GM12878 (cell line): ENCODE measurements around the gene DCAF15. TPM values are rescaled to one million over a fixed set of nuclear protein-coding genes. Genes with fewer than 3 reads are reported as not detected.

Source experiments
- ATAC-seq: fragments of 200-7000 bp; cut with Tn5 transposase; 3 replicates; pipeline ENCODE4 v1.9.1; 2020; ENCODE audit warnings: mild to moderate bottlenecking, moderate library complexity
- BruUV-seq: library from RNA; stranded (reverse); fragments of 400-500 nt; replicated peaks from 2 replicates; lab custom pipeline; 2021; lab: Mats Ljungman, UMichigan
- CTCF ChIA-PET: fragments of 300-600 bp; sonication (Branson Sonifier 250); formaldehyde crosslinking; extraction: SDS; loops from one replicate; lab custom pipeline; 2021; ENCODE audit warnings: inconsistent platforms; lab: Yijun Ruan, JAX
- POLR2A ChIA-PET: fragments of 350-600 bp; formaldehyde crosslinking; extraction: SDS; loops from one replicate; lab custom pipeline; 2021; ENCODE audit warnings: inconsistent platforms; lab: Charles Lee
- RAD21 ChIA-PET: fragments of 300-600 bp; sonication (Branson Sonifier 250); formaldehyde crosslinking; loops from one replicate; lab custom pipeline; 2023; ENCODE audit warnings: antibody characterized with exemption; ENCODE audit not compliant: unreplicated experiment; lab: Charles Lee
- SMC1A ChIA-PET: fragments of 300-600 bp; sonication (Branson Sonifier 250); formaldehyde crosslinking; loops from one replicate; lab custom pipeline; 2023; ENCODE audit not compliant: unreplicated experiment, uncharacterized antibody; lab: Charles Lee
- DNase-seq: peaks from one replicate; pipeline ENCODE4 v3.0.0-alpha.2; 2011; ENCODE audit warnings: low read depth, low spot score
- FAIRE-seq: peaks from 3 replicates; lab custom pipeline; 2011; peaks lifted over from hg19 to GRCh38; lab: Jason Lieb, UNC
- H2AFZ ChIP-seq: 2 replicates; pipeline ENCODE4 v1.6.0; 2011; ENCODE audit warnings: low read depth, low read length, control low read depth; ENCODE audit not compliant: control insufficient read depth
- H3K27ac ChIP-seq: 2 replicates; pipeline ENCODE4 v1.5.1; 2011; ENCODE audit warnings: control low read depth; ENCODE audit not compliant: control insufficient read depth, insufficient read depth
- H3K27me3 ChIP-seq, 2 experiments: replicated peaks in 1 of 2; 2 replicates each; pipeline versions ENCODE4 v1.6.0 to v1.6.1; 2011; ENCODE audit warnings: low read length in 1 of 2; ENCODE audit not compliant: control insufficient read depth in 2 of 2, insufficient read depth in 2 of 2
- H3K36me3 ChIP-seq, 2 experiments: 2 replicates each; pipeline ENCODE4 v1.5.1; 2011; ENCODE audit warnings: low read length in 1 of 2; ENCODE audit not compliant: control insufficient read depth in 2 of 2, insufficient read depth in 2 of 2
- H3K4me1 ChIP-seq: 2 replicates; pipeline ENCODE4 v1.6.1; 2011; ENCODE audit warnings: mild to moderate bottlenecking, low read length, moderate library complexity, mixed read lengths; ENCODE audit not compliant: control insufficient read depth, insufficient read depth
- H3K4me2 ChIP-seq: 2 replicates; pipeline ENCODE4 v1.6.0; 2011; ENCODE audit warnings: control low read depth; ENCODE audit not compliant: control insufficient read depth, insufficient read depth
- H3K4me3 ChIP-seq: fragments of 200-600 bp; sonication (generic); 2 replicates; pipeline ENCODE4 v1.5.1; 2016
- H3K79me2 ChIP-seq: 2 replicates; pipeline ENCODE4 v1.6.0; 2011; ENCODE audit warnings: low read length; ENCODE audit not compliant: control insufficient read depth, insufficient read depth
- H3K9ac ChIP-seq: 2 replicates; pipeline ENCODE4 v1.8.0; 2011; ENCODE audit warnings: low read length, control low read depth, mixed read lengths; ENCODE audit not compliant: control insufficient read depth, insufficient read depth
- H3K9me3 ChIP-seq: replicated peaks from 3 replicates; pipeline ENCODE4 v1.5.1; 2011; ENCODE audit warnings: mild to moderate bottlenecking, low read length; ENCODE audit not compliant: control insufficient read depth, insufficient read depth
- H4K20me1 ChIP-seq: 2 replicates; pipeline ENCODE4 v1.6.0; 2011; ENCODE audit not compliant: control insufficient read depth, insufficient read depth
- CBFB ChIP-seq: IDR thresholded peaks from 2 replicates; pipeline ENCODE4 v1.6.1; 2016; ENCODE audit warnings: antibody characterized with exemption, low read depth
- EED ChIP-seq: sonication (generic); IDR thresholded peaks from 2 replicates; pipeline ENCODE4 v1.6.1; 2016; ENCODE audit warnings: antibody characterized with exemption, low read depth
- EGR1 ChIP-seq, 2 experiments: IDR thresholded peaks; 1 replicate in 1 of 2; 2 replicates in 1 of 2; pipeline ENCODE4 v1.6.1; 2011 to 2012; ENCODE audit warnings: low read depth in 2 of 2, low read length in 2 of 2, borderline replicate concordance in 1 of 2, mild to moderate bottlenecking in 1 of 2, moderate library complexity in 1 of 2
- ELK1 ChIP-seq: IDR thresholded peaks from 2 replicates; pipeline ENCODE4 v1.6.1; 2012; ENCODE audit warnings: low read depth, low read length, improper control_type of control experiment
- EP300 ChIP-seq, 2 experiments: fragments of 150-350 bp in 1 of 2; IDR thresholded peaks; 2 replicates each; pipeline ENCODE4 v1.6.1; 2011 to 2012; ENCODE audit warnings: low read depth in 2 of 2, low read length in 2 of 2, borderline replicate concordance in 1 of 2, improper control_type of control experiment in 1 of 2, inconsistent platforms in 1 of 2; ENCODE audit not compliant: control insufficient read depth in 1 of 2
- HDAC2 ChIP-seq: fragments of 200-600 bp; sonication (generic); IDR thresholded peaks from 2 replicates; pipeline ENCODE4 v1.6.1; 2017
- IRF4 ChIP-seq: IDR thresholded peaks from 2 replicates; pipeline ENCODE4 v1.6.1; 2011; ENCODE audit warnings: low read depth, low read length
- KDM1A ChIP-seq: fragments of 200-600 bp; sonication (generic); IDR thresholded peaks from 2 replicates; pipeline ENCODE4 v1.6.1; 2016; ENCODE audit warnings: borderline replicate concordance
- KLF5 ChIP-seq: fragments of 450-650 bp; IDR thresholded peaks from 2 replicates; pipeline ENCODE4 v1.6.1; 2014; ENCODE audit warnings: mild to moderate bottlenecking; ENCODE audit not compliant: partially characterized antibody
- NBN ChIP-seq: fragments of 450-650 bp; IDR thresholded peaks from 2 replicates; pipeline ENCODE4 v1.6.1; 2016
- NRF1 ChIP-seq: conservative IDR thresholded peaks from 2 replicates; pipeline ENCODE4 v1.6.1; 2011; ENCODE audit warnings: mild to moderate bottlenecking, low read depth, low read length, improper control_type of control experiment
- POLR2A ChIP-seq: IDR thresholded peaks from 2 replicates; pipeline ENCODE4 v1.6.1; 2011; ENCODE audit warnings: low read depth, mild to moderate bottlenecking, low read length
- RAD51 ChIP-seq: fragments of 450-650 bp; IDR thresholded peaks from 2 replicates; pipeline ENCODE4 v1.6.1; 2016; ENCODE audit warnings: moderate library complexity, mild to moderate bottlenecking, inconsistent platforms
- RUNX3 ChIP-seq: IDR thresholded peaks from 2 replicates; pipeline ENCODE4 v1.6.1; 2012; ENCODE audit warnings: low read length, inconsistent platforms
- SMAD1 ChIP-seq: fragments of 450-650 bp; IDR thresholded peaks from 2 replicates; pipeline ENCODE4 v1.6.1; 2018; ENCODE audit warnings: mild to moderate bottlenecking, low read depth; ENCODE audit not compliant: partially characterized antibody
- SRF ChIP-seq, 2 experiments: IDR thresholded peaks; 2 replicates each; pipeline ENCODE4 v1.6.1; 2011; ENCODE audit warnings: low read depth in 2 of 2, low read length in 2 of 2, mild to moderate bottlenecking in 1 of 2, moderate library complexity in 1 of 2
- SUPT20H ChIP-seq: IDR thresholded peaks from 2 replicates; pipeline ENCODE4 v1.6.1; 2011; ENCODE audit warnings: low read depth, mild to moderate bottlenecking, low read length, moderate library complexity, borderline replicate concordance; ENCODE audit not compliant: control insufficient read depth
- TBL1XR1 ChIP-seq: IDR thresholded peaks from 2 replicates; pipeline ENCODE4 v1.6.1; 2012; ENCODE audit warnings: low read depth, low read length, improper control_type of control experiment
- YY1 ChIP-seq: IDR thresholded peaks from 2 replicates; pipeline ENCODE4 v1.6.1; 2011; ENCODE audit warnings: low read depth, mild to moderate bottlenecking, low read length
- WGBS: methylation state at CpG from one replicate; pipeline ENCODE4 v1.1.6; 2016; ENCODE audit warnings: low lambda C conversion rate; ENCODE audit not compliant: insufficient replicate concordance, insufficient coverage; ENCODE audit errors: missing lambda C conversion rate; 5-methylcytosine and 5-hydroxymethylcytosine counted together
- in situ Hi-C: fragments of 300-500 bp; cut with MboI; formaldehyde crosslinking; loops from 9 replicates; pipeline ENCODE4 v1.14.3; 2018; ENCODE audit warnings: mixed read lengths
- intact Hi-C: fragments of 100-400 bp; cut with micrococcal nuclease; formaldehyde crosslinking; loops from one replicate; pipeline ENCODE4 v1.14.2; 2022; ENCODE audit not compliant: unreplicated experiment
- polyA plus RNA-seq, 11 experiments: library from polyadenylated mRNA; depleted of rRNA in 4 of 11; unstranded in 6 of 11; stranded (reverse) in 5 of 11; fragments of >200 nt; fragmentation: Nextera tagmentation in 4 of 11; fragmentation: Illumina TruSeq in 1 of 11; extraction: Ambion mirVana in 4 of 11; extraction: Trizol in 1 of 11; gene quantifications; 1 replicate in 1 of 11; 2 replicates in 10 of 11; pipeline versions ENCODE4 v1.2.1 to v1.2.3, GENCODE V29; 2011 to 2016; ENCODE audit warnings: inconsistent platforms in 2 of 11, missing spikeins in 2 of 11, low read depth in 1 of 11
- total RNA-seq, 4 experiments: library from RNA; depleted of rRNA in 3 of 4; stranded (reverse); fragments of >200 nt in 3 of 4; fragmentation: Illumina TruSeq in 1 of 4; extraction: Trizol in 1 of 4; gene quantifications; 2 replicates each; pipeline versions ENCODE4 v1.2.1 to v1.2.3, GENCODE V29; 2013 to 2021

The DCAF15 gene
- total and polyA plus RNA-seq, 10 of the 15 experiments (the other 5 are each of a cell fraction or from before 2014, with no cell fraction given) = 0.16 to 63.4 (median 26.6) TPM

DNA sequence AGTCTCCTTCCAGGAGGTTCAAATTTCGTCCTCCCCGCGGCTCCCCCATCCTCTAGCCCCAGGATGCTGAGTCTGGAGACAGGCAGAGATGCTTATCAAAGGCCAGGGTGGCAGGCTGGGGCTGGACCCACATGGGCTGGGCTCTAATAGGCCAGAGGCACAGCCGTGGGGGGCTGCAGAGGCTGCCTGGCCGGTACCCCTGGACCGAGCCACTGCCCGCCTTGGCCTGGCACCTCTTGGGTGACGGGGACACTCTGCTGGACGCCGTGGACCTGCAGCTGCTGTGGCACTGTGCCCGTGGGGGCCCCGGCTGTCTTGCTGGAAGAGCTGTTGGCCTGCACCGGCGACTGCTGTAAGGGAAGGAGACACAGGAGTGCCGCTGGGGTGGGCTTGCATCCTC is 28.0 kb downstream of the DCAF15 start:
- no TSS peak for BruUV-seq
- ChIA-PET SMC1A (no interaction called here), RAD21 (no interaction called here), POLR2A (interaction anchor here (0.5 kb wide), 1 partner anchor 94 kb away, joined by 3 read pairs; no protein-coding TSS in a partner anchor), CTCF (no interaction called here)
- no peak for ATAC-seq
- intact Hi-C loops = loop anchor here (10.0 kb wide), 1 partner anchor 54 kb away; the partner anchor contains the start of gene IL27RA
- no peak for TF ChIP-seq NBN
- no peak for TF ChIP-seq EP300 (IDR thresholded peaks at IDR 0.05; ENCODE audit: borderline replicate concordance in 1 of 2, control insufficient read depth in 1 of 2, low read depth in 2 of 2, low read length in 2 of 2)
- no peak for TF ChIP-seq CBFB
- TF ChIP-seq SUPT20H = no peak
- TF ChIP-seq EED = no peak
- TF ChIP-seq POLR2A = no peak
- TF ChIP-seq KDM1A = no peak
- TF ChIP-seq RUNX3 = no peak
- no peak for TF ChIP-seq YY1
- no peak for TF ChIP-seq KLF5
- TF ChIP-seq HDAC2 = no peak
- TF ChIP-seq ELK1 = no peak
- TF ChIP-seq NRF1 = no peak
- TF ChIP-seq RAD51 = no peak
- TF ChIP-seq SMAD1 = no peak
- TF ChIP-seq TBL1XR1 = no peak
- no peak for TF ChIP-seq EGR1 (IDR thresholded peaks at IDR 0.05; ENCODE audit: borderline replicate concordance in 1 of 2, low read depth in 2 of 2, low read length in 2 of 2)
- no peak for TF ChIP-seq SRF (IDR thresholded peaks at IDR 0.05; ENCODE audit: low read depth in 2 of 2, low read length in 2 of 2)
- no peak for TF ChIP-seq IRF4
- Histone ChIP-seq H3K4me3 (no peak overlapping the region), H3K9me3 (no peaks in the 10 kb centered on the region), H2AFZ (no peak overlapping the region), H3K27ac (no peak overlapping the region), H3K27me3 (no peaks in the 10 kb centered on the region), H4K20me1 (no peaks in the 10 kb centered on the region), H3K79me2 (no peaks in the 10 kb centered on the region), H3K9ac (no peak overlapping the region), H3K36me3 (no peaks in the 10 kb centered on the region; a peak in 1 of 4 replicates), H3K4me2 (no peak overlapping the region), H3K4me1 (peaks cover 4% of the 10 kb centered on the region)
- in situ Hi-C loops = no loop called here
- 95% methylated on average over 9 of the region's 15 CpGs for WGBS
- DNase-seq = no peak
- FAIRE-seq = no peak
